HEK293 (cell line): Measurements from ENCODE around the gene DYRK2.

ENCODE experiments used
- AEBP2 ChIP-seq: fragments of 450-650 bp; formaldehyde crosslinking; IDR thresholded peaks from 2 replicates; pipeline ENCODE4 v1.5.1; 2016; ENCODE audit warnings: missing biosample characterization, missing genetic modification characterization, borderline replicate concordance
- CTCF ChIP-seq: fragments of 450-650 bp; formaldehyde crosslinking; IDR thresholded peaks from 2 replicates; pipeline ENCODE4 v1.5.1; 2016; ENCODE audit warnings: missing biosample characterization, missing genetic modification characterization
- HOXD13 ChIP-seq: sonication (generic); formaldehyde crosslinking; IDR thresholded peaks from 2 replicates; pipeline ENCODE4 v1.8.0; 2022; ENCODE audit warnings: missing genetic modification reagents, borderline replicate concordance
- ZNF10 ChIP-seq: fragments of 450-650 bp; formaldehyde crosslinking; IDR thresholded peaks from 2 replicates; pipeline ENCODE4 v1.5.1; 2017; ENCODE audit warnings: missing biosample characterization, missing genetic modification characterization
- ZNF138 ChIP-seq: fragments of 450-650 bp; formaldehyde crosslinking; IDR thresholded peaks from 2 replicates; pipeline ENCODE4 v1.5.1; 2016; ENCODE audit warnings: missing biosample characterization, missing genetic modification characterization, borderline replicate concordance
- ZNF248 ChIP-seq: fragments of 450-650 bp; formaldehyde crosslinking; IDR thresholded peaks from 2 replicates; pipeline ENCODE4 v1.5.1; 2017; ENCODE audit warnings: missing biosample characterization, missing genetic modification characterization
- ZNF311 ChIP-seq: fragments of 450-650 bp; formaldehyde crosslinking; IDR thresholded peaks from 2 replicates; pipeline ENCODE4 v1.5.1; 2017; ENCODE audit warnings: missing biosample characterization, missing genetic modification characterization, borderline replicate concordance
- ZNF777 ChIP-seq: fragments of 450-650 bp; formaldehyde crosslinking; IDR thresholded peaks from 2 replicates; pipeline ENCODE4 v1.5.1; 2017; ENCODE audit warnings: missing biosample characterization, missing genetic modification characterization, borderline replicate concordance

- no peak for TF ChIP-seq CTCF (tag by site-specific recombination)
- no peak for TF ChIP-seq ZNF777 (tag by site-specific recombination)
- no peak for TF ChIP-seq ZNF10 (tag by site-specific recombination)
- TF ChIP-seq ZNF311 (tag by site-specific recombination), result no peak
- no peak for TF ChIP-seq ZNF248 (tag by site-specific recombination)
- no peak for TF ChIP-seq AEBP2 (tag by site-specific recombination)
- TF ChIP-seq HOXD13 (CRISPR knock-in tag), result no peak
- TF ChIP-seq ZNF138 (tag by site-specific recombination), result no peak
Observed at GRCh38 chr12:67712011-67712410, 63.5 kb downstream of the DYRK2 start.
